ENCODE results near the gene OXER1.

GRCh38 chr2:42756966-42757513 lies 6.9 kb downstream of the OXER1 start:
- no peak for TF ChIP-seq CTCF (IDR thresholded peaks at IDR 0.05; ENCODE audit: low read depth, low read length)
- no peak for TF ChIP-seq EZH2phosphoT487 (IDR thresholded peaks at IDR 0.05; ENCODE audit: low read depth)

Measured in OCI-LY3 (cell line).